ENCODE data around the gene ATP8B1. TPM values are rescaled to one million over a fixed set of nuclear protein-coding genes. Genes with fewer than 3 reads are reported as not detected.

ATP8B1 gene
- total RNA-seq, 1 experiment from 2014 or later, result 15.9 TPM

- Histone ChIP-seq H2AFZ (ENCODE audit: low read depth, low read length, poor library complexity, severe bottlenecking) (no peak overlapping the region), H3K36me3 (ENCODE audit: control insufficient read depth in 1 of 2, insufficient read depth in 2 of 2, low read length in 2 of 2) (no peaks in the 10 kb centered on the region), H3K27me3 (ENCODE audit: insufficient read depth, low read length) (no peaks in the 10 kb centered on the region), H4K20me1 (ENCODE audit: insufficient read depth) (no peaks in the 10 kb centered on the region), H3K9me3 (ENCODE audit: control insufficient read depth in 1 of 2, insufficient read depth in 1 of 2, low read depth in 1 of 2, low read length in 2 of 2) (no peaks in the 10 kb centered on the region), H3K9ac (ENCODE audit: low read length) (no peak overlapping the region), H3K9me2 (ENCODE audit: insufficient read depth) (no peaks in the 10 kb centered on the region), H3K27ac (ENCODE audit: low read depth, low read length) (no peak overlapping the region), H3K4me1 (ENCODE audit: control insufficient read depth in 1 of 2, insufficient read depth in 2 of 2, low read length in 2 of 2) (peaks cover 0 to 18% of the 10 kb centered on the region in 2 experiments; a peak in 2 of 4 replicates), H3K4me2 (ENCODE audit: low read length) (no peak overlapping the region), H3K4me3 (replicated peaks in 1 of 2; ENCODE audit: low read depth in 1 of 2, low read length in 2 of 2) (no peak overlapping the region), H3K79me2 (ENCODE audit: insufficient read depth, low read length) (no peaks in the 10 kb centered on the region)
- RAD21 ChIA-PET (ENCODE audit: low non-redundant PET in 1 of 2, low total read pairs in 2 of 2, uncharacterized antibody in 2 of 2, unreplicated experiment in 2 of 2), result no interaction called here
- TF ChIP-seq POLR2A (IDR thresholded peaks at IDR 0.05; ENCODE audit: borderline replicate concordance, extremely low read depth, insufficient read depth, insufficient read length), result no peak
- TF ChIP-seq SRF (IDR thresholded peaks at IDR 0.05; ENCODE audit: low read depth), result no peak
- TF ChIP-seq CEBPB (IDR thresholded peaks at IDR 0.05; ENCODE audit: low read depth), result no peak
- no peak for TF ChIP-seq ZBTB33 (IDR thresholded peaks at IDR 0.05; ENCODE audit: extremely low read depth, insufficient replicate concordance, low read length)
- no peak for TF ChIP-seq FOSL1 (IDR thresholded peaks at IDR 0.05; ENCODE audit: low read depth)
- no peak for TF ChIP-seq MAX (IDR thresholded peaks at IDR 0.05)
- no peak for TF ChIP-seq JUND (IDR thresholded peaks at IDR 0.05)
- TF ChIP-seq EZH2 (IDR thresholded peaks at IDR 0.05), result no peak
- no peak for TF ChIP-seq SP1 (IDR thresholded peaks at IDR 0.05; ENCODE audit: low read depth)
- TF ChIP-seq TCF7L2 (IDR thresholded peaks at IDR 0.05; ENCODE audit: borderline replicate concordance, extremely low read depth, insufficient read depth, insufficient read length), result no peak
- TF ChIP-seq REST (IDR thresholded peaks at IDR 0.05; ENCODE audit: low read depth), result no peak
- ATAC-seq, result no peak
- POLR2A ChIA-PET, result no interaction called here
- CTCF ChIA-PET, result no interaction called here
- intact Hi-C loops (cut with micrococcal nuclease), result no loop called here
- no peak for DNase-seq (ENCODE audit: low read depth, low spot score)
- BruUV-seq (replicated peaks), result no TSS peak
Observed at GRCh38 chr18:57836557-57836956, 33.4 kb upstream of the ATP8B1 start.

All from HCT116 (cell line).